ENCODE results near the gene CMYA5.
A peak's percentile ranks its signal among the peaks of the same experiment; 100 is the strongest.

CMYA5 gene

DNA sequence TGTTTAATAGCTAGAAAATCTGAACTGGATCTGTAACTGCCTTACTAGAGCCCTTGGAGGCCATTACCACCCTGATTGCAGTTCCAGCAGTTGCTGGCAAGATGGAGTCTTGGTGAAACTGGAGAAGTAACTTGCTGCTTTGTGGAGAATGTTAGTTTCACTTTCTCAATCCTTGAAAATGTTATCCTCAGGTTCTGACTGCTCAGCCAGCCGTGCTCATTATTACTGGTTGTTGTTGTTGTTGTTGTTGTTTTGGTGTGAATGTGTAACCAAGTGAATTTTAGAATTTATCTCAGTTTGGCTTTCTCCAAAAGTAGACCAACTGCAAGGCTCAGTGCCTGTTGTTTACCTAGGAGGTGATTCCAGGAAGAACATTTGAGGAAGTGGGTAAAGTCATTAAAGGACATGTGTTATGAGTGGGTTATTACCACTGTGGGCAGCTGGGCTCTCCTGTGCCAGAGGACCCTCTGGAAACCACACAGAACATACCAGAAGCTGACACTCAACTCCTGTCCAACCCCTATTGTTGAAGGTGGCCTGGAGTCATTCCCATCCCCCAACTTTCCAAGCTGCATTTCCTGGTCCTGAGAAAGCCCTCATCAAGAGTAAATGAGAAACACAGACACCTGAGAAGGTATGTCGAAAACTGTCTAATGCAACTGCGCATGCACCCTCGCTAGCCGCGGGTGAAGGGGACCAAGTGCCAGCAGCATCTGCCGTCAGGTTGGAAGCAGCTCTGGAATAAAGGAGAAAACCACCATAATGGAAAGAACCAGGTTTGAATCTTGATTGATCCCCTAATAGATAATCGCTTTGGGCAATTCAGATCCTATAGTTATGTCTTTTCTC, 111.6 kb downstream of the CMYA5 start:
- peak; percentile 9 for DNase-seq

DNA sequence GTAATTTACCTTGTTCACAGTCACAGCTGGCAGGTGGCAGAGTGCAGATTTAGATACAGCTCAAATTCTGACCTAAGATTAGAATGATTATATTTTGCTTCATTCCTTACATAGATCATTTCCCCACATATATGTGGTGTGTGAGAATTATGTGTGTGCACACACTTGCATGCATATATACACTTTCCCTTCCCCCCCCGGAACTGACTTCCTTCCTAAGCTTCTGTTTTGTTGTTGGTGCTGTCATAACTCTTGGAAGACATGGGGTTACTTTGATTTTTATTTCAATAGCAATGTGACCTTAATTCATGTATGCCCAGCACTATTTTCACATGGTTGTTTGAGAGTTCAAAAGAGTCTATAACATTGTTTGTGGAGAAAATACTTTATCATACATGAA, 112.8 kb downstream of the CMYA5 start:
- no peak for DNase-seq

DNA sequence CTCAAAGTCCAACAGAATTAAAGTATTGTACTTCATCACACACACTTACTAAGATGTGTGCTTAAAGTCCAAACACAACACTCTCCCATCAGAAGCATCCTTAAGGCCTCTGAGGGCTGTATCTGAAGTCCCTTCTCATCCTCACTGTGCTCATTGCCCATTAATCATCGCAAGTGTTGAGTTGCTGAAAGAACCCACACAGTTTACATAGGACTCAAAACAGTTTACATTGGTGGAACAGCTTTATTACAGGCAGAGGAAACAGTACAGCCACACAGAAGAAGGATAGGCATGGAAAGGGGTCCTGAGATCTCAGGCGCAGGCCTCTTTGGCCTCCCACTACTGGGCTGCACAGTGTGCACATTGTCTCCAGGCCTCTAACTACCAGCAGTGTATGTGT, 113.4 kb downstream of the CMYA5 start:
- no peak for DNase-seq

DNA sequence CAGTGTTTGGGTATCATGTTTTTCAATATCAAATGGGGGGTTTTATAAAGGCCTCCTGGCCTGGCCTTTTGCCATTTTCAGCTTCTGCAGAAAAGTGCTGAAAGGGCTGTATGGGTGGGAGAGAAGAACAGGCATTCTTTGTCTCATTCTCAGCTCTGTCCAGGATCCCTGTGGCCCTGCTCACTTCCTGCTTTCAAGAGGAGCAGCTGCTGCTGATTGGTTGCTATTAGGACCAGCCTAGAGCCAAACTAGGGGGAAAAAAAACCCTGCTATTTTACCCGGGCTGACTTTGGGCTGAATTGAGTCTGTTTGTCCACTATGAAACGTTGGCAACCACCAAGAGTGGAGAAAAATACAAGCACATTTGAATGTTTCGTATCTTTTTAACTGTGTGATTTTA, 117.1 kb downstream of the CMYA5 start:
- peak; percentile 20 for DNase-seq

DNA sequence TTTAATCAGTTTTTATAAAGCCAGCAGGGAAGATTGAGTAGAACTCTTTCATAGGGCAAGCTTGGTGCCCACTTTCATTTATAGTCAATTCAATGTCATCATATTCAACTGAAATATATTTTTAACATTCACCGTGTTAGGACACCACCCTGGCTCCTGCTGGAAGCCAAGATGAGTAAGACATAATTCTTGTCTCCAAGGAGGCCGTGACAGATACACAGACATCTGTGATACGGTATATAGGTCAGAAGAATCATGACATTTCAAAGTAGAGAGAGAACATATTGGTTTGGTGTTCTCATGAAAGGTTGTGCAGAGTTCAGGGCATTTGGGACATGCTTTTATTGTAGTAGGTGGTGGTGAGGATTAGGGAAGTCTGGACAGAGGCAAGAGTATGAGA, 120.1 kb downstream of the CMYA5 start:
- DNase-seq, result no peak

DNA sequence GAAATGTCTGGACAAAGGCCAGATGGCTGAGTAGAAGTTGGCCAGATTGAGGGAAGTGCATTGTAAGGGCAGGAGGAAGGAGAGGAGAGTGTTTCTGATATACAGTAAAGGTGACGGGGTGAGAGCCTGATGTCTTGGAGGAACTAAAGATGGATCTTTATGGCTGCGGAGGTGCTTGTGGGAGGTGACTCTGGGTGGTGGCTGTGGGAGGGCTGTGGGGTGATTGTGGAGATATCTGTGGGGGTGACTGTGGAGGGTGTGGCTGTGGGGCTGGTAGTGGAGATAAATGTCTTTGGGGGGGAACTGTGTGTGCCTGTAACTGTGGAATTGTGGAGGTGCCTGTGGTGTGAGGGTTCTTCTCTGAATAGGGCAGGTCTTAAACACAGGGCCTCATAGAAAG, 121.4 kb downstream of the CMYA5 start:
- DNase-seq, result no peak

DNA sequence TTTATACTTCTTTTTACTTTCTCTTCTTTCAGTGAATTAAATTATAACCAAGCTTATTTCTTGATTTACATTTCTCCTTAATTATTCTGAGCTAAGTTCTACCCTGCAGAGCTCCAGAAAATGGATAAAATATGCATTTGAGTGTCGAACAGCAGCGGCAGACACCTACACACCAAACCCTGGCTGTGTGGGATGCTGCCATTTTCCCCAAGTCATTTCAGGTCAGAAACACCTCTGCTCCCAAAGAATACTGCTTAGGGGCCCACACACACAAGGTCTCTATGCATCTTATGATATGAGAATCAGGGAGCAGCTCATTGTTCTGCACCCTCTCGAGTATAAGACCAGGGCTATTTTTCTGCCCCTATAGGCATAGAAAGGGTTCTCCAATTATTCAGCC, 122.3 kb downstream of the CMYA5 start:
- no peak for DNase-seq

DNA sequence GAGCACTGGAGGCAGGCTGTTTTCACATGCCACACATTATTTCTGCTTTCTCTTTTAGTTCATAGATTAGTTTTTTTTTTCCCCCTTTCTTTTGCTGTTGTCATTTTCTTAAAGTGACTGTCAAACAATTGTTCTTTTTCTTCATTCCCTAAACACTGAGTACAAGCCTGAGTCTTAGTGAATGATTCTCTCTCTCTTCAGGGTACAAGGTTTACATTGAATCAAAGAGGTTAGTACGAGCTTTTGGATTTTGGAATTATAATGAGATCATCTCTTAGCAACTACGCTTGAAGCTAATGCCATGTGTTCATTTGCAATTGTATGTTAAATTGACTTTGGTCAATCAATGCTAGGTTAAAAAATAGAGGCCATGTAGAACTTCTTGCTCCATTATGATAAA, 125.1 kb downstream of the CMYA5 start:
- no peak for DNase-seq

DNA sequence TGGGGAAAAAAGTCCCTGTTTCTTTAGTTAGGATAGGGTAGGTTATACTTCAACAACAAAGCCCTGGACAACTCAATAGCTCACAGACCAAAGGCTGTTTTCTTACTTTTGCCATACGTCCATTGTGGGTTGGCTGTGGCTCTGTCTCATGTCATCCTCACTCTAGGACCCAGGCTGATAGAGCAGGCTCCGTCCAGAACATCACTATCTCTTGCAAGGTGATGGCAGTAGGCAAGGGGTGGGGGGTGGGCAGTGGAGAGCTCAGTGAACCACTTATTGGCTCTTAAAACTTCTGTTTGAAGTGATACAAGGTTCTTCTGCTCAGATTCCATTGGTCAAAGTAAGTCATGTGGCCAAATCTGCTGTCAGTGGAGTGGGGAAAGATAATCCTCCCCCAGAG, 126.4 kb downstream of the CMYA5 start:
- no peak for DNase-seq

DNA sequence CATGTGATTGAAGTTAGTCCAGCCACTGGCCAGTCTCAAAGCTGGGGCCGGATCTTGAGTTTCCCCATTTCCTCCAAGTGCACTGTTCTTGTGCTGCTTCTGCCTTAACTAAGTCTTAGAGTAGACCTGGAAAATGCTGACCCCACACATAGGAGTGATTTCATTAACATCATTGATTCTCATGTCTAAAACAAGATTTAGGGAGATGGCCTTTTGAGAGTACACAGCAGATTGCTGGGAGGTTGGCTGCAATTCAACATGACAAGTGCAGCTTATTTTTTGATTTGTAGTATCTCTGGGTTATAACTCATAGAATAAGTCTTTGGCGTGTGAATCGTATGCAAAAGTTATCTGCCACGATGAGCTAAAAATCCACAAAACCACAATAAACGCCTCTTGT, 131.0 kb downstream of the CMYA5 start:
- no peak for DNase-seq

DNA sequence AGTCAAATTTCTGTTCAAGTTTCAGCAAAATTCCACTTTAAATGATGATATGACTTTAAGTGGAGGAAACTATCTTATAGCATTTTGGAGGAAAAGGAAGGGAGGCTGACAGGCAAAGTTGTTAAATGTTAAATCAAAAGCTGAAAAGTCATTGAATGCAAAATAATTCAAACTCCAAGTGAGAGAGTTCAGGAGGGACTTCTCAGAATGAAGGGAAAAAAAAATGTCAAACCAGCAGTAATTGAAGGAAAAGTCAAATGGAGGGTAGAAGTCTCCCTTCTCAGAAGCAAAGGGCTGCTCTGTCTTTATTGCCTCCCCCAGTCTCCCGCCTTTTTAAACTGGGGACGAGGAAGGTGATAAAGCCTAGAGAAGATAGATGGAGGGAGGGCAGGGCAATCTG, 134.8 kb downstream of the CMYA5 start:
- DNase-seq, result no peak

DNA sequence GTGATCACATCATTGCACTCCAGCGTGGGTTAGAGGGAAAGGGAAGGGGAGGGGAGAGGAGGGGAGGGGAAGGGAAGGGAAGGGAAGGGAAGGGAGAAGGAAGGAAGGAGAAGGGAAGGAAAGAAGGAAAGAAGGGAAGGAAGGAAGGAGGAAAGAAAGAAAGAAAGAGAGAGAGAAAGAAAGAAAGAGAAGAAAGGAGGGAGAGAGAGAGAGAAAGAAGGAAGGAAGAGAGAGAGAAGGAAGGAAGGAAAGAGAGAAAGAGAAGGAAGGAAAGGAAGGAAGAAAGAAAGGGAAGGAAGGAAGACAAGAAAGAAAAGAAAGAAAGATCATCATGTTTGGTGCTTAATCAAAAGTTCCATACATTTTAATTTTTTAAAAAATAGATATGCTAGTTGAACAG, 136.2 kb downstream of the CMYA5 start:
- no peak for DNase-seq

DNA sequence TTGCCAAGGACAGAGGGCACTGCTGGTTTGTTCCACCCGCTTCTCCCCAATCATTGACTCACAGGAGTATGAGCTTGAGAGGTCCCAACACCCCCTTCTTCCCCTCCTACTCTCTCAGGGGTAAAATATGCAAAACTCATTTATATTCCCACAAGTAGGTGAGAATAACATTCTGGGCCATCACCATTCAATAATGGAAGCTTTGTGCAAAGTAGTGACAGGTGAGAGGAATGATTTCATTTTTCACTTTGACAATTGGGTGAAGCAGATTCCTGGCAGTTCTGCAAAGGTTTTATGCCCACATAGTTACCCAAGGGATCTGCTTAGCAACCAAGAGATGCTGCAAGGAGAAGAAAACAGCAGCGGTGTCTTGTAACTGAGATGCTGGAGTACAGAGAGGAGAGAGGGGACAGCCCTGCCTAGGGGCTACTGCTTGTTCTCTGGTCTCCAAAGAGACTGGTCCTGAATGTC, 137.6 kb downstream of the CMYA5 start:
- DNase-seq, result no peak

DNA sequence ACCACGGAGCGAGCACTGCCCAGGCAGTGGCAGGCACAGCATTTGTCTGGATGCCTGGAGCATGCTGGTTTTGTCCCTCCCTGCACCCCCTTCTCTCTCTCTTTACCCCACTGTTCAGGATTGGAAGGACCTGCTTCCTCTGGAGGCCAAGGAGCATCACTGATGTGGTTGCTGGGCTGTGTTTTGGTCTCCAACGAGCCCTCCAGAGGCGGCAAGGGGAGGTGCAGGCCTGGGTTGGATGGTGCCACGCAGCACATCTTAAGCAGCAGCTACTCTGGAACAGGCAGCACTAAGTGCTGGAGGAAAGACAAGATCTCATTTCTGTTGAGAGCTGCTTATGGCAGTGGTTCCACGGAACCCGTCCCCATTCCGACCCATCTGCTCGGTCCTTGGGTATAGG, 139.6 kb downstream of the CMYA5 start:
- DNase-seq, result no peak

DNA sequence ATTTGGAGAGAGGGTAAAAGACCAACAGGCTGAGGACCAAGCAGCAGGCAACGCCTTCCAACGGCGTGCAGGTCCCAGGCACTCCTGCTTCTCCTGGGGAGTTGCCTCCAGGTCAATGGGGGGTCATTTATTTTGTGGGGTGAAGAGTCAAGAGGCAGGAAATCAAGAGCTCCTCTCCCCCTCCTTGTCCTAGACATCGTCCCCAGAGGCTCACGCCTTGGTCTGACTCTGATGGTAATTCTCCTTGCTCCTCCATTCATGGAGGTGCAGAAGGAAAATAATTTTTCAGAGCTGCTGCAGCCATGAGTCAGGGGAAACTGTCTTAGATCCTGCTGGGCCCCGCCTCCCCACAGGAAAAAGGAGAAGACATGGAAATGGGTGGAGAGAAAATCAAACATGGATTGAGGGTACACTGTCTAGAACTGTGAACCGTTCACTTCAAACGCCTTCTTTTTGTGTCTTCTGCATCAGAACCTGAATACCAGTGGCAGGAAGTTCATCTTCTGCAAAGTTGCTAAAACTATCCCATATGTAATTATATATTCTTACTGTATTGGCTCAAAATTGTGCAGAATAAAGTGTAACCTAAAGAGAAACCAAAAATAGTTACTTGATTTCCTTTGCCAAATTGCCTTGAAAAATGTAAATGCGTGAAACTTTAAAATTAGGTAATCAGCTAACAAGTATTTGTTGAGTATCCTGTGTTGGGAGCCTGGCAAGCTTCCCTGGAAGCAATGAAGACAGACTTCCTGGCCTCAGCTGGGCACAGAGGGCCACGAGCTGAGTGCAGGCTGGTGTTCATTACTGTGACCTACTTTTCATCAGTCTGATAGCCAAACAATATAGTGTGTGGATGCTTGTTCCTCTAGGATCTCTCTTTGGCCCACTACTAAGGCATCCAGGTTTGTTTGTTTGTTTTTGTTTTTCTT, 142.0 kb downstream of the CMYA5 start:
- DNase-seq, result no peak

DNA sequence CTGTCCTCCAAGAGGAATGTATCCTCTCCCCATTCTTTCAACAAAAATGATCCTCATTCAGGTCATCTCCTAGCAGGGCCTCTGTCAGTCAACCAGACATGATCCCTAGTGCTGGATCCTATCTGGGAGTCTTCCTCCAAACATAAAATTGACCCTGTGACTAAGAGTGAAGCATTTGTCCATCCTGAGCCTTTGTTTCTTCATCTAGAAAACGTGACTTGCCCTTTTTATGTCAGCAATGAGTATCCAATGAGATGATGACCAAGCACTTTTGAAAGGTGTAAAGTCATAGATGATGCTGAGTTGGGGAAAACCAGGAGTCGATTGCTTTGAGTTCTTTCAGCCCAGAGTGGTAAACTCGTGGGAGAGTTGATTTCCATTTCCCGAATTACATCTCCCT, 143.3 kb downstream of the CMYA5 start:
- no peak for DNase-seq

DNA sequence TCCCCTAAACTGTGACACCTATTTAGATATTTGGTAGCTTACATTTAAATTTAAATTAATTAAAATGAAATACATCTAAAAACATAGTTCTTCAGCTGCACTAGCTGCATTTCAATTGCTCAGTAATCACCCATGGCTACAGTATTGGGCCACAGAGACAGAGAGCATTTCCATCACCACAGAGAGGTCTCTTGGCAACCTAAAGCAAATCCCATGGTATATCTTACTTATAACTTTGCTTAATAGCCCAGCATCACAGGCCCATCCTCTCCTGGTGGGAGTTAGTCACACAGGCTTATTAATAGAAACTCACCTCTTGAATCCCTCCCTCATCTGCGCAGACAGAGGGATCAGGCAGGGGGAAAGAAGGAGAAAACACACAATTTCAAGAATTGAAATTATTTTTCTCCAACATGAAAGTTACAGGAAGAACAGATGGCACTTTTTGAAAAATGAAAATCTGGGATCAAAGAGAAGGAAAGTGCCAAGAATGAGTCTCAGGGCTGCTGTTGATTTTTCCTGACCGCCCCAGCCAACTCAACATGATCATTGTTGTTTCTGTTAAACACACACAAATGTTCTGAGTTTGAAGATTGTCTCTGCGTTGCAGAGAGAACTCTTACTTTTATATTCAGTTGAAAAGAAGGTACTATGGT, 144.6 kb downstream of the CMYA5 start:
- DNase-seq, result no peak

DNA sequence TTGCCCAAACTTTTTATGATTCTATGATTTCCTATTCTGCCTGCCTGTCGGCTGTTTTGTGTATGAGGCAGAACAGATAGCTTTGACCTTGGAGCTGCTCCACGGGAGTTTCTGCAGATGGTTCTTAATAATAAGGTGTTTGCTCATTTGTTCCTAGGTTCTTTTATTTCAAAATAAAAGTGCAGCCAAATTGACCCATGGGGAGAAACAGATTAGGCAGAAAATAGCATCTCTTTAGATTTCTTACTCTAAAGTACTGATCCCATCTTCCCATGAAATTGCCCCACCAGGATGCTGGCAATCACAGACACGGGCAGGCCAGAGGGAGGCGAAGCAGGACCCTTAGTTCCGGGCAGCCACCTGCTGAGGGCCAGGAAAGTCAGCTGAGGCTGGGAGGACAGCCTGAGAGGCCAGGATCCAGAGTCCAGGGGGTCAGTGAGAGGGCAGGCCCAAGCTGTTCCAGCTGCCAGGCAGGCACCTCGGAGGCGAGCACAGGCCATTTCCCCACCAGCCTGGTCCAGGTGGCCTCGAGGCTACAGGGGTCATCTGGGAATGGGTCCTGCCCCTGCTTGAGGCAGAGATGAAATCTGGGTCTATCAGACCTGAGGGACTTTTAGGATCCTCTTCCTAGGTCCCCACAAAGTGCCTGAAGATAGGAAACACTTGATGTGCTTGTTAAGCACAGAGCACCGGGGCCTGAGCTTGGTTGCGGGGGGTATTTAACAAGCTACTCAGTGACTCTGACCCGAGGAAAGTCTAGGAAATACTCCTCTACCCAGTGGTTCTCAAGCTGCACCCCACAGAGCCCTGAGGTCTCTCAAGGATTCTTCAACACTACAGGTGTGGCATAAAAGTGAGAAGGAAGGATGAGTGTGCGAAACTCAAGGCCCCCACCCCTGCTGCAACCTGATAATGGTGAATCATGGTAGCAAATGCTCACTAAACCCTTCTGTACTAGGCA, 145.4 kb downstream of the CMYA5 start:
- DNase-seq, result no peak

DNA sequence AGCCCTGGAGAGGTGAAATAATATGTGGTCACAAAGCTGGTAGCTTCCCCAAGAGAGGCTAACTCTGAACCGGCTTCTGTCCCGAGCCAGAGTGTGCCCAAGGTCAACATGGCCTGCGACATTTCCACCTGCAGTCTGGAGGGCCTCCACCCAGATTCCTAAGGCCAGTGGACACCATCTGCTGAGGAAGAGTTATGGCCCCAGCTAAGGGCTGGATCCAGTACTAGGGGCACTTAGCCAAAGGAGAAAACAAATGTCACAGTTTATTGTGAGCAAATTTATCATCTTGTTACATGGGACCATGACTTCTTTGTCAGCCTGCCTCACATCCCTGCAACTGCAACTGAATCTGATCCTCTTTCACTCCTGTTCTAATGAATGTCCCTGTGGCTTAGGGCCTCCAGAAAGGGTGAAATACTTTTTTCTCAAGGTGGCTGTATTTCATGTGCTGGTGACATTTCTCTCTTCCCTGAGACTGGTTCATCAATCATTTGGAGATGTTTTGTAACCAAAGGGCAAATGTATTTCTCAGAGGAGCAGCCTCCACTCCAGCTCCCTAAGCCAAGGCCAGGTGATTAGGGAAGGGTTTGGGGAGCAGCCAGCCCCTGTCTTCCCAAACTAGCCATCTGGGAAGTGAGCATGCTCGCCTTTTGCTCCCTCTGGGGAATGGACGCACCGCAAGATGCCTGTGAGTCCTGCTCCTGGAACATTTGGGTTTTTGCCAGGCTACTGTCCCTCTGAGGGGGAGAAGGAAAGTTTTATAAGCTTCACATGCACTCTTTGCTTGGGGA, 148.3 kb downstream of the CMYA5 start:
- peak; percentile 92 for DNase-seq

DNA sequence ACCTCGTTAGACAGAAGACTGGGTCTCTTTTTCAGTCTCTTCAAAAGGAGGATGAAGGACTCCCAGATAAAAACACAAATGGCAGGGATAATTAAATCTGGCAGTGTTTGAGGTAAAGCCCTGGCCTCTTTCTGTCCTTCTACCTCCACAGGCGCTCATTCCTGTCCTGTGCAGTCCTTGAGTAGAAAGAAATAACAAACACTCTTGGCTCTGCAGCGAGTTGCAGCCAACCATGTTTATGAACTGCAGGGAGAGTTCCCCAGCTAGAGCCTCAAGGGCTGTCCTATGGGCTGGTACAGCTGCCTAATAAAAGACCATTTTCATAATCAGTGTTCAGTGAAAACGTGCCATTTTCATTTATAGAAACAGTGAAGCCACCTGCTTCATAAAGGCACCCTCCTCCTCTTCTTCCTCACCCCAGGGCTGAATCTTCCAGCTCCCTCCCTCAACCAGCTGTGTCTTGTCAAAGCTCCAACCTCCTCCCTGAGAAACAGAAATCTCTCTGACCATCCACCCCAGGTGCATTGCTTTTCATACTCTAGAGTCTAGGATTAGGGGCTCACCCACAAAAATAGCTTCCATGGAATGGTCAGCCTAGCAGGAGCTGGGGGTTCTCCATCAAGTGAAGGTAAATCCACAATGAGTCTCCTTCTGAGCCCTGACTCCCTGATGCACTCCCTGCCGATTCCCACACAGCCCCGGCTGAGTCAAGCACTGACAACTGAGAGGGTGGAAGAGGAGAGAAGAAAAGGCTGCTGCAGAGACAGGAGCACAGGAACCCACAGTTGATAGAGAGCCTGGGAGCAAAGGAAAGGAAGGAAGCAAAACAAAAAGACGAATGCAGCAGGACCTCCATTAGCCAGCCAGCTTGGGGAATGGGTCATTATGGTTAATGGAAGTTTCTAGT, 150.7 kb downstream of the CMYA5 start:
- no peak for DNase-seq

All from fibroblast of upper back skin (primary cell).